Measurements from ENCODE around the gene PDZD4. TPM values are rescaled to one million over a fixed set of nuclear protein-coding genes. Genes with fewer than 3 reads are reported as not detected.
A peak's percentile ranks its signal among the peaks of the same experiment; 100 is the strongest.

Gene PDZD4
- total and polyA plus RNA-seq, 12 donors = 0.69 to 39.2 (median 3.7) TPM

DNA sequence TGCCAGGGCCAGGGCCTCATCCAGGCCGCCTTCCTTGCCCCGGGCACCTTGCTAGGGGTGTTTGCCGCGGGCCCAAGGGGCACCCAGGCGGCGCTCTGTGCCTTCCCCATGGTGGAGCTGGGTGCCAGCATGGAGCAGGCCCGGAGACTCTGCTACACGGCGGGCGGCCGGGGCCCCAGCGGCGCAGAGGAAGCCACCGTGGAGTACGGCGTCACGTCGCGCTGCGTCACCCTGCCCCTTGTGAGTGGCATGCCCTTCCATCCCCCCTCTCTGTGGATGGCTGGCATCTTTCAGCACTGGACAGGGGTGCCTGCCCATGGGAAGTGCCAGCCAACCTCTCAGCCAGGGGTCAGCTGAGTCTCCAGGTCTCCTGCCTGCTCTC is 62.7 kb downstream of the PDZD4 start:
- no peaks in the 10 kb centered on the region for H3K27me3 ChIP-seq
- H3K9me3 ChIP-seq (replicated peaks in 1 of 3) = no peaks in the 10 kb centered on the region
- intact Hi-C loops (cut with DNase I) = loop anchor here in 1 of 2 donors (5.0 kb wide), 1 partner anchor 190 kb away; no protein-coding TSS in a partner anchor
- 88 to 97% methylated on average over 20 of the region's 20 CpGs; no CpG with 5 or more reads in 2 of the 4 donors for WGBS, 4 donors
- DNase-seq = peak in 1 of 7 donors; percentile 11
- no peak for TF ChIP-seq POLR2A (IDR thresholded peaks at IDR 0.05)
- no peak for TF ChIP-seq CTCF (IDR thresholded peaks at IDR 0.05)
- peaks cover 0 to 18% of the 10 kb centered on the region in 2 donors for H3K4me1 ChIP-seq (replicated peaks in 1 of 2)
- no peak overlapping the region for H3K4me3 ChIP-seq
- peaks cover 0 to 10% of the 10 kb centered on the region in 2 donors for H3K36me3 ChIP-seq (replicated peaks in 1 of 2)
- H3K27ac ChIP-seq = peak overlapping the region in 2 of 5 donors; percentile 43 to 87

- no peak overlapping the region for H3K4me3 ChIP-seq
- H3K4me1 ChIP-seq (replicated peaks in 1 of 2) = peaks cover 0 to 18% of the 10 kb centered on the region in 2 donors
- TF ChIP-seq POLR2A (IDR thresholded peaks at IDR 0.05) (peak in 1 of 2 donors; percentile 34), CTCF (IDR thresholded peaks at IDR 0.05) (peak in 4 of 6 experiments; percentile 17 to 36 (median 20))
- H3K9me3 ChIP-seq (replicated peaks in 1 of 3) = no peaks in the 10 kb centered on the region
- H3K27ac ChIP-seq = peak overlapping the region; percentile 21 to 87 (median 75)
- DNase-seq = peak; percentile 49 to 83 (median 77)
- H3K36me3 ChIP-seq (replicated peaks in 1 of 2) = peaks cover 0 to 10% of the 10 kb centered on the region in 2 donors
- no peaks in the 10 kb centered on the region for H3K27me3 ChIP-seq
- intact Hi-C loops (cut with DNase I) = loop anchor here in 1 of 2 donors (5.0 kb wide), 1 partner anchor 190 kb away; no protein-coding TSS in a partner anchor
- WGBS, 4 donors = 43 to 78% (median 66%) methylated on average over 6 to 56 of the region's 56 CpGs
These were observed 63.3 kb downstream of the PDZD4 start for GRCh38 chrX:153766871-153767673.

GRCh38 chrX:153766098-153766817 is 64.1 kb downstream of the PDZD4 start:
- peak in 1 of 2 donors; percentile 39 for TF ChIP-seq POLR2A (IDR thresholded peaks at IDR 0.05)
- TF ChIP-seq CTCF (IDR thresholded peaks at IDR 0.05) = no peak
- intact Hi-C loops (cut with DNase I) = loop anchor here in 1 of 2 donors (5.0 kb wide), 1 partner anchor 191 kb away; no protein-coding TSS in a partner anchor
- peak overlapping the region in 1 of 4 donors; percentile 42 for H3K4me3 ChIP-seq

More at GRCh38 chrX:153766098-153766817, 64.1 kb downstream of the PDZD4 start:
- peak; percentile 54 to 78 (median 73) for DNase-seq
- Histone ChIP-seq H3K27me3 (no peaks in the 10 kb centered on the region), H3K4me1 (replicated peaks in 1 of 2) (peaks cover 0 to 18% of the 10 kb centered on the region in 2 donors), H3K27ac (peak overlapping the region; percentile 21 to 87 (median 75)), H3K36me3 (replicated peaks in 1 of 2) (peaks cover 0 to 8% of the 10 kb centered on the region in 2 donors), H3K9me3 (replicated peaks in 1 of 3) (no peaks in the 10 kb centered on the region)
- 13 to 57% (median 33%) methylated on average over 17 to 21 of the region's 21 CpGs for WGBS, 4 donors
